HG03066 (cell line): Measurements from ENCODE around the gene IRS2.
"Not testable (repeated sequence)": the region's sequence is repeated elsewhere in the genome, so short reads cannot be mapped to it uniquely, and the experiment has no call there.

Experiments used
- ATAC-seq: cut with Tn5 transposase; IDR thresholded peaks from one replicate; pipeline ENCODE4 v1.9.1; 2021; ENCODE audit warnings: low read depth; ENCODE audit not compliant: unreplicated experiment

The IRS2 gene

DNA sequence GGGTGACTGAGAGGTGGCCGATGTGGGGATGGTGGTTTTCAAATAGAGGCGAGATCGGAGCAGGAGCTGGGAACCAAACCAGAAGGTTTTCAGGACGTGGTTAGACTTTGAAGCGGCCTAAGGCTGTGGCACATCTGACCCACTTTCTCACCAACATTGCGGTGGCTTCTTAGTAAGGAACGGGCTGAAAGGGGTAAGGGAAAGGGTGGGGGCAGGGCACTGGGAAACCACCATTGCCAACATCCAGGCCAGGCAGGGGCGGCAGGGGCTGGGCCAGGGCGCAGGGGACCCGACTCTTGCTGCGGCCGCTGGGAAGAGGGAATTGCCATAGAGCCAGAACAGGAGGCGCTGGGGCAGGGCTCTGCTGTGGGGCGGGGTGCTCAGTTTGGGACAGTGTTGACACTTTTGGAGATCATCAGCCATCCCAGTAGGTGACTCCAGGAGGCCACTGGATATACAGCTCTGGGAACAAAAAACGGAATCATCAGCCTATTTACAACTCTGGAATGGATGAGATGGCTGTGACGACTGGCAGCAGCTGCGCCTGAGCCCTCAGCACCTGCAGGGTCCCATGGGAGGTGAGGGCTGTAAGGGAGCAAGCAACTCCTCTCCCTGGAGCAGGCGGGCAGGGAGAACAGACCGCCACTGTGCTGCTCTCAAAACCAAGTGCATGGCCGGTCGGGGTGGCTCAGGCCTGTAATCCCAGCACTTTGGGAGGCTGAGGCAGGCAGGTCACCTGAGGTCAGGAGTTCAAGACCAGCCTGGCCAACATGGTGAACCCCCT, 52.2 kb downstream of the IRS2 start:
- no peak for ATAC-seq

DNA sequence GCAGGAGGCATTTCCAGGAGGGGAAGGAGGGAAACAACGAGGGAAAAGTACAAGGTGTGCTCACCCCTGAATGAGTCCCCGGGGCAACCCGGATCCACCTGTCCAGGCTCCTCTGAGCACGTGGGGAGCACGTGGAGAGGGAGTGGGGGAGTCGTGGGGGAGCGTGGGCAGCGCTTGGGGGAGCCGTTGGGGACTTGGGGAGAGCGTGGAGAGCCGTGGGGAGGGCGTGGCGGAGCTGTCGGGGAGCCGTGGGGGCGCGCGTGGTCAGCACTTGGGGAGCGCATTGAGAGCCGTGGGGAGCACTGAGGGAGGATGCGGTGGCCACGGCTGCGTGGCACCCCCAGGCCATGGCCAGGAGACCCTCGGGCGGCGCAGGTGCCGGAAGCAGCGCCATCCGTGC, 52.8 kb downstream of the IRS2 start:
- no peak for ATAC-seq

DNA sequence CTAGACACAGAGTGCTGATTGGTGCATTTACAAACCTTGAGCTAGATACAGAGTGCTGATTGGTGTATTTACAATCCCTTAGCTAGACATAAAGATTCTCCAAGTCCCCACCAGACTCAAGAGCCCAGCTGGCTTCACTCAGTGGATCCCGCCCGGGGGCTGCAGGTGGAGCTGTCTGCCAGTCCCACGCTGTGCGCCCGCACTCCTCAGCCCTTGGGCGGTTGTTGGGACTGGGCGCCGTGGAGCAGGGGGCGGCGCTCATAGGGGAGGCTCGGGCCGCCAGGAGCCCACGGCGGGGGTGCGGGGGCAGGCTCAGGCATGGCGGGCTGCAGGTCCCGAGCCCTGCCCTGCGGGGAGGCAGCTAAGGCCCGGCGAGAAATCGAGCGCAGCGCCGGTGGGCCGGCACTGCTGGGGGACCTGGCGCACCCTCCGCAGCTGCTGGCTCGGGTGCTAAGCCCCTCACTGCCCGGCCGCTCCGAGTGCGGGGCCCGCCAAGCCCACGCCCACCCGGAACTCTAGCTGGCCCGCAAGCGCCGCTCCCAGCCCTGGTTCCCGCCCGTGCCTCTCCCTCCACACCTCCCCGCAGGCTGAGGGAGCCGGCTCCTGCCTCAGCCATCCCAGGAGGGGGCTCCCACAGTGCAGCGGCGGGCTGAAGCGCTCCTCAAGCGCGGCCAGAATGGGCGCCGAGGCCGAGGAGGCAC, 53.8 kb downstream of the IRS2 start:
- ATAC-seq: not testable (repeated sequence)

DNA sequence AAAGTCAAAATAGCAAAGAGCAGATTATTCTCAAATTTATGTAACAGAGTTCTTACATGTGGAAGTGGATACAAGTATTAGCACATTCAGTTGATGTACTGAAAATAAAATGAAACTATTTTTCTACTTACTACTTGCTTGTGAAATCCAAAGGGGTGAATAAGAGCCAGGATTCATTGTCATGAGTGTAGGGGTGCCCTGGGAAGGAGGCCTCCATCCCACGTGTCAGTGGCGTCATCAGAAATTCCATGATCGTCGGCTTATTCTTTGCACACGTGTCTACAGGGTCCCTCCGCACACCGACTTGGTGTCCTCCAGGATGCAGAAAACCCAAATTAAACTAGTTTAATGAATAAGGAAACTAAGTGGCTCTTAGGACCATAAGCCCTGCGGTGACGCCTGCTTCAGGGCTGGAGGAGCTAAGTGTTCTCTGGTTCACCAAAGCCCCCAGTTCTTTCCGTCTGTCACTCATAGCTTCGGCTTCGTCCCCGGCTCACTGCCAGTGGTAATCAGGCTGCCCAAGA, 55.5 kb downstream of the IRS2 start:
- ATAC-seq: no peak

DNA sequence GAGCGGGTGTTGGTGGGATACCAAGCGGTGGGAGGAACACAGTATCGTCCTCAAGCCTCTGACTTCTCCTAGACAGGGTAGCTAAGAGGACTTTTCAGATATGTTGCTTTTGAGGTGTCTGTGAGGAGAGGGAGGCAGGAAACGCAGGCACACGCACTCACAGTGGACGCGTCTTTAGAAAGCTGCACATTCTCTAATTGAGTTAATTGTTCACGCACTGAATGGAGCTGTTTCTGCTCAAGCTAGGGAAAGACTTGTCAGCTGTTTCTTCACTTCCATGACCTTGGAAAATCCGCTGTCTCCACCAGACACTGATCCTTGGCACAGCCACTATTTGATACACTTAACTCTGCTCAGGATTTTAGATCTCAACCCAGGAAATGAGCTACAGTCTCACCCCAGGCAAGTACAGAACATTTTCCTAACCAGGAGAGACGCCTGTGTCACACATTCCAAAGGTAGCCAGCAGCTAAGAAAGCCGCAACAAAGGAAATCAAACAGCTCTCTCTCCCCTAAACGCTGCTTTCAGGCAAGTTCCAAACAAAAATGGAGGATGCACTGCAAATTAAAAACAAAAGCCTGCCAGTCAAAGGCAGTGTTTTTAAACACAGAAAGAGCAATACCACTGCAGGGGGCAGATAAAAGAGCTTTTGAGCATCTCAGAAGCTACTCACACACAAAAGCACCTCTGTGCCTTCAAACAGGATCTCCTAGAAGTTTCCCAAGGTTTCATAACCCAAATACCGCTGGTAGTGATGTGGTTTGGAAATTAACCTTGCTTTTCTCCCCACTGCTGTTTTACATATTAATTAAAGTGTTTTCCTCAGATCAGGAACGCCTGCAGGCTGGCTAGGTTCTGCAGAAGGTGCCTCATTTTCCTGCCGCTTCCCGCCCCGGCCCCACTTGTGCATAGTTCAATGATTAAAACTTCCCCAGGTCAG, 57.3 kb downstream of the IRS2 start:
- ATAC-seq: no peak

DNA sequence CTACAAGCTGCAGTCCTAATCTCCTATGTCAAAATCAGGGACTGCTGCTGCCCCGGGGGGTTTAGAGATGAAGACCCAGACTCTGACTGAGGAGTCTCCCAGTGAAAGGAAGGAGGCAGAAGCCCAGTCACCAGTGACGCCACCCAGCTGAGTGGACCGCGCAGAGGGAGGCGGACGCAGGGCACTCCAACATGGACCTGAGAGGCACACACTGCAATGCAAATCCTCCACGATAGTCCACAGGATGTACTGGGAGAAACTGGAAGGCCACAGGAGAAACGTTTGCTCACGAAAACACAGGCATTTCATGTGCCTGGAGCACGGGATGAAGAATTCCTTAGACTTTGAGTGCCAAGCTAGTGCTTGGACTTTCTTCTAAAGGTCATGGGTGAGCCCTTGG, 58.3 kb downstream of the IRS2 start:
- ATAC-seq: no peak

DNA sequence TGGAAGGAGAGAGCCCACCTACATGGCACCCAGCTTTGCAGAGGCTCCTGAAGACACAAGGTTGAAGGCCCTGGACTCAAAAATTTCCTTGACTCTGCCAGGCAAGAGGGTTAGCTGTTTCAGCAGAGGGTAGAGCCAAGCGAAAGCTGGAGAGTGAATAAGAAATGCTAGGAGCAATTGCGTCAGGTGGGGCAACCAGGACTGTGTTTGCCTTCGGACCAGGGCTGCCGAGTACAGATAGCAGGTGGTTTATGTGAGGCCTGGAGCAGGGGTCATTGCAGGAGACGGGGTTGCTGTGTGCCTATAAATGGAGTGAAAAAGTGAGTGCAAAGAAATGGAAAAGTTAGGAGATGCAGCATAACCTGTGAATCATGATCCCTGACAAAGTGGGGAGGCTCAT, 59.1 kb downstream of the IRS2 start:
- no peak for ATAC-seq

DNA sequence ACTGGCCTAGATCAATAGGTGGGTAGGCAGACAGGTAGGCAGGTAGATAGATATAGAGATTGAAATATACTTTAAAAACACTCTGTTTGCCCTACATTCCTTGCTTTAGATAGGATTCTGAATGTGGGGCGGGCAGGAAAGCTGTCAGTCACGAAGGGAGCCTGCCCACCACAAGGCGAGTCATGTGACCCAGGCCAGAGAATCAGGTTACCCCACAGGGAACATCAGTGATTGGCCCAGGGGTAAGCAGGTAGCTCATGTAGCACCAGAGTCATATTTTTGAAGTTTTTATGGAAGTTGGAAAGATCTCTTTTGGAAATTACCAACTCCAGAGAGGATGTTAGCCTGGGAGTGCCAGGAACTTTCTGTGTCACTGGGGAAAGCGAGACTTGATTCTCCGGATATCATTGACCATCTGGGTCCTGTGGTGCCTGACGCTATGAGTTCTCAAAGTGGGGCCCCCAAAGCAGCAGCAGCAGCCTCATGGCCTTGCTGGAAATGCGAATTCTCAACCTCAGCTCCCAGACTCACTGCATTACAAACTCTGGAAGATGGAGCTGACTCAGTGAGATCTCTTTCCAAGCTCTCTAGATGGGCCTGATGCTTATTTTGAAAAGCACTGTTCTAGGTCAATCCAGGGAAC, 60.3 kb downstream of the IRS2 start:
- ATAC-seq: no peak

DNA sequence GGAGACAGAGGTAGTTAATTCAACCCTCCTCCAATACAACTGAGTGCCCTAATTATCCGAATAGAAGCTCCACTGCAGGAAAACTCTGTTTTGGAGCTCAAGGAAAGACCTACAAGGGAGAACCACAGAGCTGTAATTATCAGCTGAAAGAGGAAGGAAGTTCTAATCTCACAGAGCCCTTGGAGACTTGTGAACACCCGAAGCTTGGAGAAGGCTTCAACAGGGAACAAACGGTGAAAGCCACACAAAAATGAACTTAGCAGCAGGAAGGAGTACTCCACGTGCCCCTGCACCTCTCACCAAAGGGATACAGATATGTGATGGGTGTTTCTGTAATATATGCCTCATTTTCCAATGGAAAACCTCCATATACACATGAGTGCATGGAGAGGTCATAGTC, 61.1 kb downstream of the IRS2 start:
- ATAC-seq: no peak

DNA sequence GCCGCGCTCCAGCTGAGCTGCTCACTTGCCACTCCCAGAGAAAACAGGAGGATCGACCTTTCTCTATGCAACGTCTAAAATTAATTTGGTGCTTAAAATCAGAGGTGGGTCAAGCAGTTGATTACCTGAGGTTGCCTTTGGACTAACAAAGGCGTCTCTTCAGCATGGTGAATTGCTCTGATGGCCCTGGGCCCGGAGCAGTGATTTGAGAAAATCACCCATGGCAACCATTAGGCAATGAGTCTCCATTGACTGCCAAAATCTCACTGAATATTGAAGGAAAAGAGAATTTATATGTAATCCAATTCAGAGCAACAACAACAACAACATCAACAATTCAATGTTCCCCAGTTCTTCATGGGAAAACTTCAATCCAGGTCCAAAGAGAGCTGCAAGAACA, 61.8 kb downstream of the IRS2 start:
- no peak for ATAC-seq

DNA sequence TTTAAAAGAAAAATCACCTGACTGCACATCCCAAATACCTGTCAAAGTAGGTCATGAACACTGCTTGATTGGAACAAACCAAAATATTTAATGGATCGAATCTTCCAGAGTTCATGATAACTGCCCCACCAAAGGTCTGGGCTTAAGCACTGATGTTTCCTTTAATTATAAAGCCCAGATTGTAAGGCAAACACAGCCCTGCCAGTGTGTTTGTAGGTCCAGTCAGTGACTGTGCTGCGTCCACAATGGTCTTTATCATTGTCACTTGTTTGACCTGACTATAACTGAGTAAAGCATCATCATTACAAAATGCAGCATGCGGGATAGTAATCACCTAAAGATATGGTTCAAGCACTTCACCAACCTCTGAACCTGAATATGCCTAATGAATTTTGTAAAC, 63.3 kb downstream of the IRS2 start:
- no peak for ATAC-seq

DNA sequence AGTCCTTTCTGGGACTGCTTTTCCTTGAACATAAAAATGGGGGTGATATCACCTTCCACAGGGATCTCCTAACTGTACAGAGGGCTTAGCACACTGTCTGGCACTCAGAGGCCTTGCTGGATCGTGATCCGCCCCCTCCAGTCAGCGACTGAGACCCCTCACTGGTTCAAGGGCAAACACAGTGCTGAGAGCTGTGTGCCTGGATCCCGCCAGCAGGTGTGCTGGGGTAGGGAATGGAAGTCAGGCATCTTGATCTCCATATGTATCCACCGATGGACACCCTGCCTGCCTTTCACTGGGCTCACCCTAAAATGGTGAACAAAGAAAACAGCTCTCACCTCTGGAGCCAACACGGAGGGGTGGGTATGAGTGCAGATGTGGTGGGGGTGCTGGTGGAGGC, 64.3 kb downstream of the IRS2 start:
- ATAC-seq: no peak

DNA sequence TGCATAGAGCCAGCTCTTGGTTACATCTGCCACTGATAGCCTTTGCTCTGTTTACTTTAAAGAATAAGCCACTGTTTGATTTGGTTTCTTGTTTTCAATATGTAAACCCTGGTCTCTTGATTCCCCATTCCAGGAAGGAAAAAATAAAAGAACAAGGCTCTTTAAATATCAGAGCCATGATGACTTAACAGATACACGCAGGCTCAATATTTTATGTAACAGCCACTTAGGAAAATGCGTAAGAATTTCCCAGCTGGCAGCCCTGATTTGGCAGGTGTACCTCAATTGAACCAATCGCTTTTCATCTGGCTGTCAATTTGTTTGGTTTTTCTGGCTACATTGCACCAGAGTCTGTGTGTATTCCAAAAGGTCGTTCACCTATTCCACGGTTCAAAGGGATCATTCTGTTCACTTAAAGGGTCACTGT, 65.6 kb downstream of the IRS2 start:
- ATAC-seq: no peak

DNA sequence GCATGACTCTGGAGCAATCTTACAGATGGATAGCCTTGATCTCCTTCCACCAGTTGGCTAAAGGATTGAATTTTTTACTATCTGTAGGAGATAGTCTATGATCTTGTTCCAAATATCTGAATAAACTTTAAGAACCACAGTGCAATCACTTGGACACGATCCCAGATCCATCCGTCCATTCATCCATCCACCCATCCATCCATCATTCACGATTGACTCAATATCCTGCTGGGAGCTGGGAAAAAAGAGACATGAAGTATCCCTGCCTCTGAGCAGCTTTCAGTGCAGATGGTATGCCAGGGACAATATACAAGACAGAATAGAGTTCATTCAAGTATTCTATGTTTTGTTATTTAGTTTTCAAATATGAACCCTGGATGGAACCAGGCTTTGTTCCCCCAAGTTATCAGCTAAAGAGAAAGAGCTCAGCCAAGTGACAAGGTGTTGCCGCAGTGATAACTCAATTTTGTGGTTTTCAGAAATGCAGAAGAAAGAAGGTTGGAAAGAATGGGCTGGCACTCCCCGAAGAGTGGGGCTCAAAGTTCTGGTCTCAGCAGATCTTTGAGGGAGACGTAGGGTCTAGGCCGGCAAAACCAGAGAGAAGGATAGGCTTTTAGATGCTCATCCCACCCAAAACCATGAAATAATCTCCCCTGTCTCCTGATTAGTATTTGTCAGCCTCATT, 66.3 kb downstream of the IRS2 start:
- no peak for ATAC-seq

DNA sequence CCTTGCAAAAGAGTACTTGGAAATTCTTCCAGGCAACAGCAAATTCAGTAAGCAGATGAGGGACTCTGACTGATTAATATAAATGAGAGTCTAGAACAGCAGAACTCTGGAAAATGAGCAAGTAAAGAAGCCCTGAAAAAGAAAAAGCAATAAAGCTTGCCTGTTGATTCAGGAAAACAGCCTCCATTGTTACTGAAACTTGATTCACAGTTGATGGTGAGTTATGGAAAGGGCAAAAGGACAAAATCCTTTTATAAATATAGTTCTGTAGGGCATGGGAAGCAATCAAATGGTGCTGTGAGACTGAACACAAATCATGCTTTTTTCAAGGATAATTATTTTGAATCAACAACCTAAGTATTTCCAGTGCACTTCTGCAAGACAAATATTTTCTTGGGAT, 67.7 kb downstream of the IRS2 start:
- no peak for ATAC-seq

DNA sequence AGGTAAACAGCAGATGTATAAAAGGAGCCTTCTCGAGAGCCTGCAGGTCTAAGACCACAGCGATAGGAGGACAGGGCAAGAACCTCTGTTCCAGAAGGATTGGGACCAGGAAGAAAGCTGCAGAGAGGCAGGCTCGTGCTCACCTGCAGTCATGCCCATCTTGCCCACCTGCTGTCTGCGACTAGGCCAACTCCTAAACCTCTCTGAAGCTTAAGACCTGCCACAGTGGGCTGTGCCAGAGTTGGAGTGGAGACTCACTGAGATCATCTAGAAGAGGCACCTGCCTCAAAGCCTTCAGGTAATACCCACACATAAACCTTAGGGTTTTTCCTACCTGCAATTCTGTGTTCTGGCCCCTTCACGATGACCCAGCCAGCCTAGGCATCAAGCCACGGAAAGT, 68.7 kb downstream of the IRS2 start:
- ATAC-seq: no peak

DNA sequence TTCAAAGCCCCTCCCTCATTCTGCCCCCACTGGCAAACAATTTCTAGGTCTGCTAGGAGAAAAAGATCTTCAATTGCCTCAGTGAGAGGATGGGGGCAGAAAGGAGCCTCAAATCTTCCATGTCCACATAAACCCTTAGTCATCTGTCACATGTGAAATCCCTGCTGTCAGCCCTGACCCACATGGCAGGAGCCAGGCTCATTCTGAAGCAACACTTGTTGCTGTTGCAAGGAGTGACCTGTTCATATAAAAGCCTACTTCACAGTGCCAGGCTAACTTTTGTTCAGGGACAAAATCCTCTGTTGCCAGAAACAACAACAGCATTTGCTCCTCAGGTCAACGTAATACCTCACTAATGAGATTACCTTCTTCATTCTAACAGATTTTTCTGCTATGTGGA, 70.5 kb downstream of the IRS2 start:
- no peak for ATAC-seq

DNA sequence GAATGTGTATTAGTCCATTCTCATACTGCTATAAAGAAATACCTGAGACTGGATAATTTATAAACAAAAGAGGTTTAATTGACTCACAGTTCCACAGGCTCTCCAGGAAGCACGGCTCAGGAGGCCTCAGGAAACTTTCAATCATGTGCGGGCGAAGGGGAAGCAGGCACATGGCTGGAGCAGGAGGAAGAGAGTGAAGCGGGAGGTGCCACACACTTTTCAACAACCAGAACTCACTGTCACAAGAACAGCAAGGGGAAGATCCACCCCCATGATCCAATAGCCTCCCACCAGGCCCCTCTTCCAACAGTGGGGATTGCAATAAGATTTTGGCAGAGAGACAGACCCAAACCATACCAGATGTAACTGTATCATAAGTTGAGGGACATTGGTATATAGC, 72.7 kb downstream of the IRS2 start:
- no peak for ATAC-seq

DNA sequence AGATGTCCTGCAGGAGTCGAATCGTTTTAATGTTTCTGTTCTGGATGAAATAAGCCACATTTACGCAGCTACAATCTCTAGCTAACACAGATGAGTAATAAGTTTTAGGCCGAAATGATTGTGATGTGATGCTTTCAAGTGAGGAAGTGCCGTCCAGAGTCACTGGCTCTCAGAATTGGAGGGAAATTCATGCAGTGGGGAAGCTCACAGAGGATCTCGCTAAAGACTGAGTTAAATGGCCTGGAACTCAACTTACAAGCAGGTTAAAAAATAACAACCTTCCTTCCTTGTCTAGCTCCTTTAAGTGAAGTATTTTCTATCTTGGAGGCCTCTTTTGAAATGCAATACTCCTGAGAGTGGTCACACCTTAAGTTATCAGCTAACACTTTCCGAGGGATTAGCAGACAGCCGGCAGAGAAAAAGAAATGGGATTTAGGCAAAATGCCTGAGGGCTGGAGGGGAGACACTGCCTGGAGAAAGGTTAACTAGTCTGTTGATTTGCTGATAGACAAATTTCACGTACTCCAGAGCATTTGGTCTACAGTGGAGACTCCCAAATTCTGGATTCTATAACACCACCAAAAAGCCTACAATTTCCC, 74.2 kb downstream of the IRS2 start:
- no peak for ATAC-seq
